Peyer's patch (tissue), 4 donors: ENCODE measurements around the gene FSCB.

Experiments used
- POLR2A ChIP-seq, 2 donors: fragments of 450-650 bp; IDR thresholded peaks; one replicate each; pipeline ENCODE4 v1.5.1; 2017; ENCODE audit warnings: antibody characterized with exemption in 2 of 2, mild to moderate bottlenecking in 2 of 2, moderate library complexity in 2 of 2
- TF ChIP-seq, protein P1 (sequence below), 6 experiments: fragments of 450-650 bp in 4 of 6; fragments of 200-600 bp in 2 of 6; sonication (generic) in 1 of 6; IDR thresholded peaks; one replicate each; pipeline ENCODE4 v1.5.1; 2017 to 2019; ENCODE audit warnings: antibody characterized with exemption in 6 of 6, mild to moderate bottlenecking in 3 of 6, moderate library complexity in 1 of 6

DNA sequence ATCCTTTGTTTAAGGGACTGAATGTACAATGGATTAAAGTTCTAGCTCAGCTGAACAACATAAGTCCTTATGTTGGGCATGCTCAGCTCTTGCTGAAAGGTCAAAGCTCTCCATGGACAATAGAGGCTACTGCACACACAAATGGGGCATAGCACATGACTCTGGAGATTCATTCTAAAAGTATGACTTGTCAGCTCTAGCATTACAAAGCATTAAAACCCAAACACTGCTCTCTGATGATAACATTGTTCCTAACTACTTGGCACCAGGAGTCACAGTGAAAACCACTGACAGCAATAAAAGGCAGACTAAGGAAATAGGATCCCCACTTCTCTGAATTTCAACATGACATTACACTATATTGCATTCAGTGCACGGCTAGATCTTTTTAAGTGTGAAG, 21.9 kb upstream of the FSCB start:
- TF ChIP-seq, protein P1, sequence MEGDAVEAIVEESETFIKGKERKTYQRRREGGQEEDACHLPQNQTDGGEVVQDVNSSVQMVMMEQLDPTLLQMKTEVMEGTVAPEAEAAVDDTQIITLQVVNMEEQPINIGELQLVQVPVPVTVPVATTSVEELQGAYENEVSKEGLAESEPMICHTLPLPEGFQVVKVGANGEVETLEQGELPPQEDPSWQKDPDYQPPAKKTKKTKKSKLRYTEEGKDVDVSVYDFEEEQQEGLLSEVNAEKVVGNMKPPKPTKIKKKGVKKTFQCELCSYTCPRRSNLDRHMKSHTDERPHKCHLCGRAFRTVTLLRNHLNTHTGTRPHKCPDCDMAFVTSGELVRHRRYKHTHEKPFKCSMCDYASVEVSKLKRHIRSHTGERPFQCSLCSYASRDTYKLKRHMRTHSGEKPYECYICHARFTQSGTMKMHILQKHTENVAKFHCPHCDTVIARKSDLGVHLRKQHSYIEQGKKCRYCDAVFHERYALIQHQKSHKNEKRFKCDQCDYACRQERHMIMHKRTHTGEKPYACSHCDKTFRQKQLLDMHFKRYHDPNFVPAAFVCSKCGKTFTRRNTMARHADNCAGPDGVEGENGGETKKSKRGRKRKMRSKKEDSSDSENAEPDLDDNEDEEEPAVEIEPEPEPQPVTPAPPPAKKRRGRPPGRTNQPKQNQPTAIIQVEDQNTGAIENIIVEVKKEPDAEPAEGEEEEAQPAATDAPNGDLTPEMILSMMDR (IDR thresholded peaks at IDR 0.05): no peak
- TF ChIP-seq POLR2A (IDR thresholded peaks at IDR 0.05): no peak
